ENCODE results near the gene ACHE.

GRCh38 chr7:100859856-100860255 is 35.8 kb downstream of the ACHE start:
- TF ChIP-seq, protein P1, sequence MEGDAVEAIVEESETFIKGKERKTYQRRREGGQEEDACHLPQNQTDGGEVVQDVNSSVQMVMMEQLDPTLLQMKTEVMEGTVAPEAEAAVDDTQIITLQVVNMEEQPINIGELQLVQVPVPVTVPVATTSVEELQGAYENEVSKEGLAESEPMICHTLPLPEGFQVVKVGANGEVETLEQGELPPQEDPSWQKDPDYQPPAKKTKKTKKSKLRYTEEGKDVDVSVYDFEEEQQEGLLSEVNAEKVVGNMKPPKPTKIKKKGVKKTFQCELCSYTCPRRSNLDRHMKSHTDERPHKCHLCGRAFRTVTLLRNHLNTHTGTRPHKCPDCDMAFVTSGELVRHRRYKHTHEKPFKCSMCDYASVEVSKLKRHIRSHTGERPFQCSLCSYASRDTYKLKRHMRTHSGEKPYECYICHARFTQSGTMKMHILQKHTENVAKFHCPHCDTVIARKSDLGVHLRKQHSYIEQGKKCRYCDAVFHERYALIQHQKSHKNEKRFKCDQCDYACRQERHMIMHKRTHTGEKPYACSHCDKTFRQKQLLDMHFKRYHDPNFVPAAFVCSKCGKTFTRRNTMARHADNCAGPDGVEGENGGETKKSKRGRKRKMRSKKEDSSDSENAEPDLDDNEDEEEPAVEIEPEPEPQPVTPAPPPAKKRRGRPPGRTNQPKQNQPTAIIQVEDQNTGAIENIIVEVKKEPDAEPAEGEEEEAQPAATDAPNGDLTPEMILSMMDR (IDR thresholded peaks at IDR 0.05) = no peak
- TF ChIP-seq RAD21 (conservative IDR thresholded peaks at IDR 0.05 in 1 of 2, IDR thresholded peaks at IDR 0.05 in 1 of 2) (no peak), HOXB13 (CRISPR knock-in tag; IDR thresholded peaks at IDR 0.05; ENCODE audit: low read depth) (no peak), CHD2 (IDR thresholded peaks at IDR 0.05; ENCODE audit: low read length, partially characterized antibody) (no peak), POLR2A (IDR thresholded peaks at IDR 0.05; ENCODE audit: low read length) (no peak), ZFP36 (IDR thresholded peaks at IDR 0.05; ENCODE audit: borderline replicate concordance, partially characterized antibody) (no peak), JUNB (IDR thresholded peaks at IDR 0.05) (no peak), JUN (IDR thresholded peaks at IDR 0.05) (no peak), EP300 (IDR thresholded peaks at IDR 0.05) (no peak), REST (IDR thresholded peaks at IDR 0.05) (no peak), CBX2 (IDR thresholded peaks at IDR 0.05; ENCODE audit: borderline replicate concordance, low read depth) (no peak)
- TF ChIP-seq, protein P2, sequence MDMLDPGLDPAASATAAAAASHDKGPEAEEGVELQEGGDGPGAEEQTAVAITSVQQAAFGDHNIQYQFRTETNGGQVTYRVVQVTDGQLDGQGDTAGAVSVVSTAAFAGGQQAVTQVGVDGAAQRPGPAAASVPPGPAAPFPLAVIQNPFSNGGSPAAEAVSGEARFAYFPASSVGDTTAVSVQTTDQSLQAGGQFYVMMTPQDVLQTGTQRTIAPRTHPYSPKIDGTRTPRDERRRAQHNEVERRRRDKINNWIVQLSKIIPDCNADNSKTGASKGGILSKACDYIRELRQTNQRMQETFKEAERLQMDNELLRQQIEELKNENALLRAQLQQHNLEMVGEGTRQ (IDR thresholded peaks at IDR 0.05) = no peak
